Retina (tissue), 1 donor: Measurements from ENCODE around the gene DNMBP.
"Not testable (repeated sequence)": the region's sequence is repeated elsewhere in the genome, so short reads cannot be mapped to it uniquely, and the experiment has no call there.

Experiments
- DNase-seq: peaks from one replicate; pipeline ENCODE4 v3.0.0-alpha.2; 2016

Gene DNMBP

DNA sequence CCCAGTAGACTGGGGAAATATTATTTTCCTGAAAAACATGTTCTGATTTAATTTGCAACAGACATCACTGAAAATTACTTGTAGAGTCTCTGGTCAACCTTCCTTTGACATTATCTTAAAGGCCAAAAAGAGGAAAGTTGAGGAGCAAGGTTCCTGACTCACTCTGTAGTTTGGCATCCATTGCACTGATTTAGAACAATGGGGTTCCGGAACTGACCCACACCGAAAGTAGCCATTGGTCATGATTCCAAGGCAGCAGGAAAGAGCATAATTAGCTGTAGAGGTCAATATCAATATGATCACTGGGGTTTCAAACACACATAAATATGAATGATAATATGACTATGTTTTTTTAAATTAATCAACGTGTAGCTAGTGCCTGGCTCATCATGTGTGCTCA is 65.8 kb downstream of the DNMBP start:
- no peak for DNase-seq

GRCh38 chr10:99941942-99942820 is 67.6 kb downstream of the DNMBP start:
- DNase-seq = no peak

DNA sequence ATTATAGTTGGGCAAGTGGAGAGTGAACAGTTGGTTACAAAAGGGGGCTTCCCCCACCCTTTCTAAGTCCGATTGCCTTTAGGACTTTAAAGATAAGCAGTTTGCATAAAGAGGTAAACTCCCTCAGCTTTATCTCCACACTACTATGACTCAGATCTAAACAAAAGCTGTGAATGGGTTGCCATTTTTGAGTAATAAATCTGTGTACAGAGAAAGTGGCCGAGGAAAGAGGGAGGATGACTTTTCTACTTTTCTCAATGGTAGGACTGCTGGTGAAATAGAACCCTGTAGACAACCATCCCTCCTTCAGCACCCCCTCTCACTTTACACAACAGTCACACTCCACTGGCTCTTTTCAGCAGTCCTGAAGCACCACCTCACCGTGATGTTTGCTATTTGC is 71.2 kb downstream of the DNMBP start:
- no peak for DNase-seq

DNA sequence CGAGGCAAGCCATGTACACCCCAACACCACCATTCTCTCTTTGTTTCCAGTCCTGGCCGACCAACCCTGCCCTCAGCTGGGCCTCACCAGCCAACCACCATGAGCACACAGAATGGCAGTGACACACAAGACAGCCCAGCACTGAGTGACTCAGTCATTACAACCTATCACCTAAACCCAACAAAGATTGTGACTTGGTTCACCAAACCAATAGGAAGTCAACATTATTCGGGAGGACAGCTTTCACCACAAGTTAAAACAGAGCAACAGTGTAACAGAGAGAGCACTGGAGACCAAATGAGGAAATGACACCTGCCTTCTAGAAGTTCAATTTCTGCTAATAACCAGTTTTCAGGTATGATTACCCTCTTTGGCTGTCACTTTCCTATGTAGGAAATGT is 72.1 kb downstream of the DNMBP start:
- DNase-seq = no peak

GRCh38 chr10:99932203-99932957 is 77.4 kb downstream of the DNMBP start:
- not testable (repeated sequence) for DNase-seq

DNA sequence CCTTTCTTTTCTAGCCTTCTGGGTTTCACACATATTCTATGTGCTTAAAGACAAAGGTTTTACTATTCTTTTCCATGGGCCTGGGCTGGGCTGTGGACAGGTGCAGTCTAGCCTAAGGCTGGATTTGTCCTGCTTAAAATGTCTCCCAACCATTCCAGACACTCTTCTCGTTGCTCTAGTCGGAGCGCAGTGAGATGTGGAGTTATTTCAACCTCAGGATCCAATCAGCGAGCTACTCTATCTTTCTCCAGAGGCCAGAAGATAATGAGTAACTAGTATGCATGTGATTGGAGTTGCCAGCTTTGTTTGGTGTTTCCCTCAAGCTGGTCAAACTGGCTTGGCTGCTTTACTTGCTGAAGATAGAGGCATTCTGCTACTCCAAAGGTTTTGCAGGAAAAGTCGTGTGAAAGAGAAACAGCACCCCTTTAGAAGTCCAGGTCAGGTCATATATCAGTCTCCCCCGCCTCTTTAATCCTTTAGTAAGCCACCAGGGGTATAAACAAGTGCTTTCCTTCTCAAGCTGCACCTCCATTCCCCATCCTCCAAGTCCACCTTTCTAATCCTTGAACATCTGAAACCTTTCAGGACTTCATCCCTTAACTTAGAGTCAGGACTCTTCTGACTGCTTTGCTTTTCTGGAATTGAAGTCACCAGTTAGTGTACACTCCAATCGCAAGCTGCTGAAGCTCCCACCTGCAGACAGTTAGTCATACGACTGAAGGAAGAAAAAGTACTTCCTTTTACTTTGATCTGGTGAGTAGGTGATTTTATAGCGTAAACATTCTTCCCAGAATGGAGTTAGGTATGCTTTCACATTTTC is 78.8 kb downstream of the DNMBP start:
- no peak for DNase-seq

DNA sequence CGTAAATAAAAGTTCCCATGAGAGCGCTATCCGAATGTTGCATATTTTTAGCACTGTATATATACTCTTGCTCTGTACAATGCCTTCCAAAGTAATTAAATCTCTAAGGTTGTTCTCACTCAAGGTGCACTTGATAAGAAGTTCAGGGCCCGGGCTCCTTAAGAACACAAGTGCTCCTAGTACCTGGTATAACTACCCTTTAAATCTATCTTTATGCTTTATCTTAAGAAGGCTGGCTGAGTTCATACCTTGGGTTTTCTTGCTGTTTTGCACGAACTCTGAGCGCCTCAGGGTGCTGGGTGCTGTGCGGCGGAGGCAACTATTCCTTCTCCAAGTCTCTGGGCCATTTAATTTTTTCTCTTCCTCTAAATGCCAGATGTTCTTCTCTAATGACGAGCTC is 80.4 kb downstream of the DNMBP start:
- no peak for DNase-seq

DNA sequence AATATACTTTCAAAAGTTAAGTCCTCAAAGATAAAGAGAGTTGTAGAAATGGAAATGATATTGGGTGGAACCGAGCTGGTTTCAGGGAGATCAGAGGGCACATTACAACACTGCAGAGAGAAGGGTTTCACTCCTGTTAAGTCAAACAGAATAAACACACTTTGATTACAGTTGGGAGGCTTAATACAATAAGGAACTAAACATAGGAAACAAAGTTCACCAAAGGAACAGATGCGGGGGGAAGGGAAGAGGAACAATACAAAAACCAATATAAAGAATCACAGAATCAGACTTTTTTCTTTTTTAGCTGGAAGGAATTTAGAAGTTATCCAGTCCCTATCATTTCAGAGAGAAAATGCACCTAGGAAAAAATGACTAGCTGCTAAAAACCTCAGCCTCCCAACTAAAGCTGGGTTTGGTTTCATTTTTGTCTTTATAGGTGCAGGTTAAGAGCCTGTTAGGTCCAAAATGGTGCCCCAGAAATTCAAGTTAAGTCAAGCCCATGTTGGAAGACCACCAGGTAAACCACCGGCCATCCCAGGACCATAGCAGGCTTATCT is 81.9 kb downstream of the DNMBP start:
- no peak for DNase-seq

DNA sequence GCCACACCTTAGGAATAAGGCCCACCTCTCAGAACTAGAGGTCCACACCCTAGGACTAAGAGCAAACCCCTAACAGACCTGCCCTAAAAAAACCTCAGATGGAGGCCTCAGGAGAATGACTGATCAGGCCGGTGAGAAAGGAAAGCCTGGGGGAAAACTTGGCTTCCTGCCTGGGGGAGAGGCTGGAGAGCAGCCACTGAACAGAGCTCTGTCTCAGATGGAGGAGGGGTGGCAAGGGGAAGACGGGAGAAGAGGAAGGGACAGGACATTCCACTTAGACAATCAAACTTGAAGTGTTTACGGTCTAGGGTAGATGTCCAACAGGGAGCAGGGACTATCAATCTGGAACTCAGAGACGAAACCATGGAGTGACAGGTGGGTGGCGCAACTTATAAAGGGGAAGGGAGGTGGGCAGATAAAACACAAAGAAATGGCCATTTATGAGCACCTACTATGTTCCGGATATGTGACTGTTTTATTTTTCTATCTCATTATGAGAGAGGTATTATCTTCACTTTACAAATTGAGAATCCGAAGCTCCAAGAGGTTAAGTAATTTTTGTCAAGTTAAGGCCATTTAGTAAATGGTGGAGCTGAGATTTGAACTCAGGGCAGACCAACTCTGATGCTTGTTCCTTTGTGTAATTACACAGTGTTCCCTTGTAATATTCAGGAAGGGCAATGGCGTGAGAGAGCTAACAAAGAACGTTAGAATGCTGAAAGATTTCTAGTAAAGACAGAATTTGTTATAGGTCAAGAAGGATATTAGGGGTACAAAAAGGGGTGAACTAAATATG is 82.6 kb downstream of the DNMBP start:
- no peak for DNase-seq

- no peak for DNase-seq
Measured at GRCh38 chr10:99924451-99925255, 85.1 kb downstream of the DNMBP start.

- no peak for DNase-seq
Measured at GRCh38 chr10:99921948-99922347, 87.8 kb downstream of the DNMBP start.

- DNase-seq = no peak
Measured at GRCh38 chr10:99920901-99921300, 88.8 kb downstream of the DNMBP start.

DNA sequence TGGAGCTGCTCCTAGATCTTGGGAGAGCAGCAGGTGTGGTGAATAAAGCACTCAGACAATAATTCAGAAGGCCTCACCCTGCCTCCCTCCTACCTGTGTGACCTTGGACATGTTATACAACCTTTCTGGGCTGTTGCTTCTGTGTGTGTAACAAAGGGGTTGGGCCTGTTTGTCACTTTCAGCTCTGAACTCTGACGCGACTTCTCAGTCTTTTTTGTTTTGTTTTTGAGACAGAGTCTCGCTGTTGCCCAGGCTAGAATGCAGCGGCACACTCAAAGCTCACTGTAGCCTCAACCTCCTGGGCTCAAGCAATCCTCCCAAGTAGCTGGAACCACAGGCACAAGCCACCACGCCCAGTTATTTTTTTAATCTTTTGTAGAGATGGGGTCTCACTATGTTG is 89.3 kb downstream of the DNMBP start:
- DNase-seq = no peak

DNA sequence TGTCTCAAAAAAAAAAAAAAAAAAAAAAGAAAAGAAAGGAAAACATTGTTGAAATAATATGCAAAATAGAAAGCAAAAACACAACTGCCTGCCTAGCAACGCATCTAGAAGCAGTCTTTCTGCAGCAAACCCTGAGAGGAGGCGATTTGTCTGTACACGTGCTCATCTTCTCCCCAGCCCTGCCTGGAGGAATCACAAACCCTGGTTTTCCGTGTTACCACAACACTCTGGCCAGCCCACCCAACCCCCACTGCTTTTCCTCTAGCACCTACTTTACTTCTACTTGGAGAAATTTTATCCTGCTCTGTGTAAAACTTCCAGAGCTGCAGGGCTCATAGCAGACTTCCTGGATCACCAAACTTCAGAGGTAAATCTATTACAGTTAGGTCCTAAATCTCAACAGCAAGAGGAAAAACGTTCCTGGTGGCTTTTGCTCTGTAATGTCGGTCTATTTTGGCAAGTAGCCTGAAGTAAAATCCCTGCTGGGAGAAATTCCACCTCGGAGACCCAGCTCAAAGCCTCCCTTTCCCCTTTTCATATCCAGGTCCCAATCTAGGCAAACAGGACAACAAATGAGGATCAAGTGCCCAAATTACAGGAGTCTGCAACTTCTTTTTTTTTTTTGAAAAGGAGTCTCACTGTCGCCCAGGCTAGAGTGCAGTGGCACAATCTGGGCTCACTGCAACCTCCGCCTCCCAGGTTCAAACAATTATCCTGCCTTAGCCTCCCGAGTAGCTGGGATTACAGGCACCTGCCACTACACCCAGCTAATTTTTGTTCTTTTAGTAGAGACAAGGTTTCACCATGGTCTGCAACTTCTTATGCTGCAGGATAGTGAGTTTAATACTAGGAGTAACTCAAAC is 91.6 kb downstream of the DNMBP start:
- DNase-seq = peak; percentile 68

- DNase-seq = no peak
Measured at GRCh38 chr10:99916776-99917175, 93.0 kb downstream of the DNMBP start.

DNA sequence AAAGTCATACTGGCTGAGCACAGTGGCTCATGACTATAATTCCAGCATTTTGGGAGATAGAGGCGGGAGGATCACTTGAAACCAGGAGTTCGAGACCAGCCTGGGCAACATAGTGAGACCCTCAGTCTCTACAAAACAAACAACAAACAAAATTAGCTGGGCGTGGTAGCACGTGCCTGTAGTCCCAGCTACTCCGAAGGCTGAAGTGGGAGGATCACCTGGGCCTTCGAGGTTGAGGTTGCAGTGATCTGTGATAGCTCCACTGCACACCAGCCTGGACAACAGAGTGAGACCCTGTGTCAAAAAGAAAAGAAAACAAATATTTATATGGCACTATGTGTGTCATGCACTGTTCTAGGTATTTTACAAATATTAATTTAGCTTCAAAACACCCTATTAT is 94.3 kb downstream of the DNMBP start:
- no peak for DNase-seq

DNA sequence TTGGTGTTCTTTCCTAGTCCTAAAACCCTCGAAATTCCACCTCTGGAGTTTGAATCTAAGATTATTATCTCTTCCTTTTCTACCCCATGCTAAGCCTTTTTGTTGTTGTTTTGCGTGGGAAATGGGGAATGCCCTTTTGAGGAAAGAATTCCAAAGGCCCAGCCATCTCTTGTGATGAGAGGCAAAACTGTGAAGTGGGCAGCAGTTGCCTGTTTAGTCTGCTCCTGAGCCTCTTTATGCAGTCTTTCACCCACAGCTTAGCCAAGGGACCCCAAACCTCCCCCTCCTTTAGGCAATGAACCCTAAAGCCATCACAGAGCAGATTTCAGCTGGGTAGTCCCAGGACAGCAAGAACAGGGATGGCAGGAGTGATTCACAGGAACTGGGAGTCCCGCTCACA is 95.5 kb downstream of the DNMBP start:
- DNase-seq = no peak

DNA sequence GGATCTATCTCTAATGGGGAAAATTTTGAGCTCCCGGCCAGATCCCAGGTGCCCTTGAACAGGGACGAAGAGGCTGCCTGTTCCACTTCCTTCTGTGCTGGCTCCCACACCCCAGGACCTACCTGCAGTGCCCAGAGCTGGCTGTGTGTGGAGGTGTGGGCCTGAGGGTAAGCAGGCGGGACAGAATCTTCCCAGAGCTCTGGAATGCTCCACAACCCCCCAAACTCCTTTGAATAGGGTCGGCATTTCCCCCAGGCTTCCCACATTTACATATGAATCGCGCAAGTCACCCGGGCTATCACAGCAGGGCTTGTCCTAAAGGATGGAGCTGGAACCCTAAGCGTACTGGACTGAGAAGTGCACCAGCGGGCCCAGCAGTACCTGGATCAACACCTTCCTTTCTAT is 95.9 kb downstream of the DNMBP start:
- DNase-seq = peak; percentile 75

DNA sequence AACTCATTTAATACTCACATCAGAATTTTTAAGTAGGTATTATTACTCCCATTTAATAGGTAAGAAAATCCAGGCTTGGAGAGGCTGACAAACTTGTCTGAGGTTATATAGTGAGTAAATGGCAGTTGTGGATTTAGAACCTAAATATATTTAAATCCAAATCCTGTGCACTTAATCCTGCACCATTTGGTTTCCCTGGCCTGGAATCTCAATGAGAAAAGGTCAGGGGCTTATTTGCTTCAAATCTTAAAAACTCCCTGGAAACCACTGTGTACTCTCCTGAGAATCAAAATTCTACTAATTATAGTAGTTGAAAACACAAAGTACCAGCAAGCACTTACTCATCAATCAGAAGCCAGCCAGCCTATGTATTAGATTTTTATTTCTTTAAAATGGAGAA is 97.7 kb downstream of the DNMBP start:
- no peak for DNase-seq

DNA sequence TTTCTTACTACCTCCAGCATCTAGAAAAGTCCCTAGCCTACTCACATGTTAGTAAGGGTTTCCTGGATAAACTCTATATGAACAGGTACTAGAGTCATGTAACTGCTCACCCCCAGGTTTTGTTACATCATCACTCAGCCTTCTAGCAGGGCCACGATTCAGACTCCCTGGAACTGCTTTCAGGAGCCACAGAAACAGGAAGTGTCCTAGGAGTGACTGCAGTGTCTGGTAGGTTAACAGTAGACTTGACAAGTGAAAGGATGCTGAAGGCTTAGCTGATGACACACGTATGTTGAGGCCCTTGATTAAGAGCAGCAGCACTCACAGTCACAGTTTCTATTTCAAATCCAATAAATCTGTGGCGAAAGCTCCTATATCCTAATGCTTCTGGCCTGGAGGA is 101.2 kb downstream of the DNMBP start:
- DNase-seq = no peak
